HG03575 (cell line): ENCODE results near the gene GOLPH3.
"Not testable (repeated sequence)": the region's sequence is repeated elsewhere in the genome, so short reads cannot be mapped to it uniquely, and the experiment has no call there.

Experiments
- ATAC-seq: cut with Tn5 transposase; IDR thresholded peaks from one replicate; pipeline ENCODE4 v1.9.1; 2021; ENCODE audit not compliant: unreplicated experiment, insufficient number of reproducible peaks, low FRiP score; ENCODE audit errors: extremely low read depth

Gene GOLPH3

GRCh38 chr5:32144378-32145207 is 29.5 kb downstream of the GOLPH3 start:
- ATAC-seq, result no peak

GRCh38 chr5:32143617-32144377 is 30.3 kb downstream of the GOLPH3 start:
- ATAC-seq, result no peak

- no peak for ATAC-seq
These were observed 35.2 kb downstream of the GOLPH3 start for GRCh38 chr5:32138839-32139493.

- ATAC-seq, result no peak
These were observed 37.8 kb downstream of the GOLPH3 start for GRCh38 chr5:32136342-32136741.

- no peak for ATAC-seq
These were observed 39.0 kb downstream of the GOLPH3 start for GRCh38 chr5:32135086-32135485.

- no peak for ATAC-seq
These were observed 41.4 kb downstream of the GOLPH3 start for GRCh38 chr5:32132757-32133156.

GRCh38 chr5:32131604-32132003 is 42.5 kb downstream of the GOLPH3 start:
- ATAC-seq, result no peak

- ATAC-seq, result no peak
These were observed 43.3 kb downstream of the GOLPH3 start for GRCh38 chr5:32130865-32131264.

- no peak for ATAC-seq
These were observed 45.0 kb downstream of the GOLPH3 start for GRCh38 chr5:32129074-32129598.

- ATAC-seq, result no peak
These were observed 46.4 kb downstream of the GOLPH3 start for GRCh38 chr5:32127711-32128110.

GRCh38 chr5:32126691-32127090 is 47.4 kb downstream of the GOLPH3 start:
- no peak for ATAC-seq

- no peak for ATAC-seq
These were observed 50.0 kb downstream of the GOLPH3 start for GRCh38 chr5:32123889-32124676.

- ATAC-seq, result no peak
These were observed 50.9 kb downstream of the GOLPH3 start for GRCh38 chr5:32123058-32123805.

- ATAC-seq, result not testable (repeated sequence)
These were observed 55.2 kb downstream of the GOLPH3 start for GRCh38 chr5:32118922-32119321.

- no peak for ATAC-seq
These were observed 57.4 kb downstream of the GOLPH3 start for GRCh38 chr5:32116574-32117313.

GRCh38 chr5:32115985-32116384 is 58.1 kb downstream of the GOLPH3 start:
- no peak for ATAC-seq

GRCh38 chr5:32110111-32110696 is 63.9 kb downstream of the GOLPH3 start:
- no peak for ATAC-seq
